Measurements from ENCODE around the gene TPX2. TPM values are rescaled to one million over a fixed set of nuclear protein-coding genes. Genes with fewer than 3 reads are reported as not detected.

TPX2 gene
- total RNA-seq, 4 donors from 2014 or later = 3.2 to 15.7 (median 7.8) TPM

DNA sequence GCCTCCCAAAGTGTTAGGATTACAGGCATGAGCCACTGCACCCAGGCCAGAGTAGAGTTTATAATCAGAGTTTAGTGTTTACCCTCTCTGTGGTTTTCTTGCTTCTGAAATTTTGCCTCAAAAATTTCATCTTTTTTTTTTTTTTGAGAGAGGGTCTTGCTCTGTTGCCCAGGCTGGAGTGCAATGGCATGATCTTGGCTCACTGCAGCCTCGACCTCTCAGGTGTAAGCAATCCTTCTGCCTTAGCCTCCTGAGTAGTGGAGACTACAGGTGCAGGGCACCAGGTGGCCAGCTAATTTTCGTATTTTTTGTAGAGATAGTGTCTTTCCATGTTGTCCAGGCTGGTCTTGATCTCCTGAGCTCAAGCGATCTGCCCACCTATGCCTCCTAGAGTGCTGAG lies 28.7 kb downstream of the TPX2 start:
- Histone ChIP-seq H3K27me3 (no peaks in the 10 kb centered on the region), H3K9me3 (no peaks in the 10 kb centered on the region), H3K36me3 (no peaks in the 10 kb centered on the region), H3K27ac (no peak overlapping the region), H3K4me1 (no peaks in the 10 kb centered on the region), H3K4me3 (no peak overlapping the region)
- intact Hi-C loops (cut with DNase I; ENCODE audit: low total_unique reads) = no loop called here
- WGBS, 2 donors (ENCODE audit: low coverage in 1 of 2) = 85 to 95% methylated on average over 2 to 3 of the region's 3 CpGs
- TF ChIP-seq POLR2A (IDR thresholded peaks at IDR 0.05) (no peak), EP300 (IDR thresholded peaks at IDR 0.05; ENCODE audit: low read depth) (no peak), POLR2AphosphoS5 (IDR thresholded peaks at IDR 0.05) (no peak)
- TF ChIP-seq, protein P1, sequence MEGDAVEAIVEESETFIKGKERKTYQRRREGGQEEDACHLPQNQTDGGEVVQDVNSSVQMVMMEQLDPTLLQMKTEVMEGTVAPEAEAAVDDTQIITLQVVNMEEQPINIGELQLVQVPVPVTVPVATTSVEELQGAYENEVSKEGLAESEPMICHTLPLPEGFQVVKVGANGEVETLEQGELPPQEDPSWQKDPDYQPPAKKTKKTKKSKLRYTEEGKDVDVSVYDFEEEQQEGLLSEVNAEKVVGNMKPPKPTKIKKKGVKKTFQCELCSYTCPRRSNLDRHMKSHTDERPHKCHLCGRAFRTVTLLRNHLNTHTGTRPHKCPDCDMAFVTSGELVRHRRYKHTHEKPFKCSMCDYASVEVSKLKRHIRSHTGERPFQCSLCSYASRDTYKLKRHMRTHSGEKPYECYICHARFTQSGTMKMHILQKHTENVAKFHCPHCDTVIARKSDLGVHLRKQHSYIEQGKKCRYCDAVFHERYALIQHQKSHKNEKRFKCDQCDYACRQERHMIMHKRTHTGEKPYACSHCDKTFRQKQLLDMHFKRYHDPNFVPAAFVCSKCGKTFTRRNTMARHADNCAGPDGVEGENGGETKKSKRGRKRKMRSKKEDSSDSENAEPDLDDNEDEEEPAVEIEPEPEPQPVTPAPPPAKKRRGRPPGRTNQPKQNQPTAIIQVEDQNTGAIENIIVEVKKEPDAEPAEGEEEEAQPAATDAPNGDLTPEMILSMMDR (IDR thresholded peaks at IDR 0.05) = no peak
- DNase-seq = no peak
- in situ Hi-C loops (cut with MboI; ENCODE audit: low pct_ligation_motif_present in 1 of 4, low pct_unique_long_range_greater_than_20kb in 1 of 4, low sequenced_read_pairs in 3 of 4) = no loop called here

DNA sequence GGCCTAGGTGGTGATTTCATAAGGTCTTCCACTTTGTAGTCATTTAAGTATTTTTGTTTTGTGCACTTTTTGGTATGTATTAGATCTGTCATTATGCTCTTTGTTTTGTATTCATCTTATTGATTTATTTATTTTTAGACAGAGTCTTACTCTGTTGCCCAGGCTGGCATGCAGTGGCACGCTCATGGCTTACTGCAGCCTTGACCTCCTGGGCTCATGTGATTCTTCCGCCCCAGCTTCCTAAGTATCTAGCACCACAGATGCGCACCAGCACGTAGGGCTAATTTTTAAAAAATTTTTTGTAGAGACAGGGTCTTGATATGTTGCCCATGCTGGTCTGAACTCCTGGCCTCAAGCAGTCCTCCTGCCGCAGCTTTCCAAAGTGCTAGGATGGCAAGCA lies 30.6 kb downstream of the TPX2 start:
- no peaks in the 10 kb centered on the region for H3K4me1 ChIP-seq
- H3K27ac ChIP-seq = no peak overlapping the region
- no peaks in the 10 kb centered on the region for H3K36me3 ChIP-seq
- WGBS, 2 donors (ENCODE audit: low coverage in 1 of 2) = 89 to 92% methylated on average over 4 to 5 of the region's 5 CpGs
- intact Hi-C loops (cut with DNase I; ENCODE audit: low total_unique reads) = no loop called here
- in situ Hi-C loops (cut with MboI; ENCODE audit: low pct_ligation_motif_present in 1 of 4, low pct_unique_long_range_greater_than_20kb in 1 of 4, low sequenced_read_pairs in 3 of 4) = no loop called here
- no peaks in the 10 kb centered on the region for H3K9me3 ChIP-seq
- H3K4me3 ChIP-seq = no peak overlapping the region
- no peaks in the 10 kb centered on the region for H3K27me3 ChIP-seq
- TF ChIP-seq POLR2A (IDR thresholded peaks at IDR 0.05) = no peak
- DNase-seq = no peak

DNA sequence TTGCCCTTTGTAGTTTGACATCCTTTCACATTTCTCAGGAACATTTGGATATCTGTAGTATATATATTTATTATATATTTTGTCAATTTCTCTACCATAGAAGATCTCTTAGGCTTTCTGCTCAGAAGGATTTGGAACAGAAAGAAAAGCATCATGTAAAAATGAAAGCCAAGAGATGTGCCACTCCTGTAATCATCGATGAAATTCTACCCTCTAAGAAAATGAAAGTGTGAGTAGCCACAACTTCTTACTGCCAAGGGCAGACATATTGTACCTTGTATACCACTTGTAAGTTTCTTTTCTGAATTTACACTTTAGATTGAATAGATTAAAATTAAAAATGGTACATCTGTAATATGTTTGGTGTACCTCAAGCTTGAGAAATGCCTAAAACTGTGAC lies 31.2 kb downstream of the TPX2 start:
- H3K27me3 ChIP-seq = no peaks in the 10 kb centered on the region
- H3K4me1 ChIP-seq = no peaks in the 10 kb centered on the region
- no peaks in the 10 kb centered on the region for H3K9me3 ChIP-seq
- in situ Hi-C loops (cut with MboI; ENCODE audit: low pct_ligation_motif_present in 1 of 4, low pct_unique_long_range_greater_than_20kb in 1 of 4, low sequenced_read_pairs in 3 of 4) (no loop called here), intact Hi-C loops (cut with DNase I; ENCODE audit: low total_unique reads) (no loop called here)
- no peak overlapping the region for H3K27ac ChIP-seq
- 58 to 83% methylated on average over 1 of the region's 1 CpG for WGBS, 2 donors (ENCODE audit: low coverage in 1 of 2)
- no peak overlapping the region for H3K4me3 ChIP-seq
- no peak for TF ChIP-seq EP300 (IDR thresholded peaks at IDR 0.05; ENCODE audit: low read depth)
- no peak for TF ChIP-seq POLR2A (IDR thresholded peaks at IDR 0.05)
- TF ChIP-seq, protein P1 (IDR thresholded peaks at IDR 0.05) = no peak
- TF ChIP-seq POLR2AphosphoS5 (IDR thresholded peaks at IDR 0.05) = no peak
- H3K36me3 ChIP-seq = no peaks in the 10 kb centered on the region
- DNase-seq = no peak

DNA sequence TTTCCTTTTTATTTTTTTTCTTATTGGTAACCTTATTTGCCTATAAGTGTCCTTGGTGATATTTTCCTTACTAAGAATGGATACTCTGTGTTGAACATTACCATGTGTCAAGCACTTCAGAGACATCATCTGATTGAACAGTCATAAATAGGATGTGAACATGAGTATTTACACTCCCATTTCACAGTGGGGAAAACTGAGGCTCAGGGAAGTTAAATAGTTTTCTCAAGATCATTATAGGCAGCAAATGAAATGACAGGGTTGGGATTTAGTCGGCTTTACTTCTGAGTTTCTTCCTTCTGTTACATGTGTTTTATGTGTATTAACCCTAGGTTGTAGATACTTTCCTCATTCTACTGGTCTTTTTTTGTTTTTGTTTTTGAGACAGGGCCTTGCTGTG lies 35.3 kb downstream of the TPX2 start:
- Histone ChIP-seq H3K27me3 (no peaks in the 10 kb centered on the region), H3K9me3 (no peaks in the 10 kb centered on the region), H3K27ac (no peak overlapping the region), H3K36me3 (no peaks in the 10 kb centered on the region), H3K4me1 (no peaks in the 10 kb centered on the region), H3K4me3 (no peak overlapping the region)
- intact Hi-C loops (cut with DNase I; ENCODE audit: low total_unique reads) = no loop called here
- DNase-seq = no peak
- in situ Hi-C loops (cut with MboI; ENCODE audit: low pct_ligation_motif_present in 1 of 4, low pct_unique_long_range_greater_than_20kb in 1 of 4, low sequenced_read_pairs in 3 of 4) = no loop called here
- WGBS, 2 donors (ENCODE audit: low coverage in 1 of 2) = 73 to 88% methylated on average over 1 of the region's 1 CpG
- TF ChIP-seq POLR2A (IDR thresholded peaks at IDR 0.05) = no peak
- TF ChIP-seq, protein P1 (IDR thresholded peaks at IDR 0.05) = no peak
- TF ChIP-seq EP300 (IDR thresholded peaks at IDR 0.05; ENCODE audit: low read depth) = no peak
- TF ChIP-seq POLR2AphosphoS5 (IDR thresholded peaks at IDR 0.05) = no peak

DNA sequence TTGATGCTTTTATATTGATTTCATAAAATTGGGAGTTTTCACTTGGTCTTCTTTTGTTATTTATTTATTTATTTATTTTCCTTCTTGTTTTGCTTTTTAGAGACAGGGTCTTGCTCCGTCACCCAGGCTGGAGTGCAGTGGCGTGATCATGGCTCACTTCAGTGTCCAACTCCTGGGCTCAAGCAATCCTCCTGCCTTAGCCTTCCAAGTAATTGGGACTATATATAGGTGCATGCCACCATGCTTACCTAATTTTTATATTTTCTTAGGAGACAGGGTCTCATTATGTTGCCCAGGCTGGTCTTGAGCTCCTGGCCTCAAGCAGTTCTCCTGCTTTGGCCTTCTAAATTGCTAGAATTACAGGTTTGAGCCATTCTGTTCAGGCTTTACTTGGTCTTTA lies 41.7 kb downstream of the TPX2 start:
- in situ Hi-C loops (cut with MboI; ENCODE audit: low pct_ligation_motif_present in 1 of 4, low pct_unique_long_range_greater_than_20kb in 1 of 4, low sequenced_read_pairs in 3 of 4) (no loop called here), intact Hi-C loops (cut with DNase I; ENCODE audit: low total_unique reads) (no loop called here)
- Histone ChIP-seq H3K36me3 (no peaks in the 10 kb centered on the region), H3K4me1 (no peaks in the 10 kb centered on the region), H3K9me3 (no peaks in the 10 kb centered on the region), H3K27ac (no peak overlapping the region), H3K4me3 (no peak overlapping the region), H3K27me3 (no peaks in the 10 kb centered on the region)
- no peak for DNase-seq
- no peak for TF ChIP-seq POLR2A (IDR thresholded peaks at IDR 0.05)
- no peak for TF ChIP-seq POLR2AphosphoS5 (IDR thresholded peaks at IDR 0.05)
- TF ChIP-seq, protein P1 (IDR thresholded peaks at IDR 0.05) = no peak
- no peak for TF ChIP-seq EP300 (IDR thresholded peaks at IDR 0.05; ENCODE audit: low read depth)
- 83 to 100% methylated on average over 1 to 2 of the region's 2 CpGs for WGBS, 2 donors (ENCODE audit: low coverage in 1 of 2)
